ENCODE results near the gene UBASH3B. TPM values are rescaled to one million over a fixed set of nuclear protein-coding genes. Genes with fewer than 3 reads are reported as not detected.

Gene UBASH3B
- total RNA-seq, 4 donors from 2014 or later, result 4.2 to 41.2 (median 24.4) TPM

- Histone ChIP-seq H3K4me3 (no peak overlapping the region), H3K36me3 (no peaks in the 10 kb centered on the region), H3K27me3 (peaks cover 5% of the 10 kb centered on the region), H3K27ac (no peak overlapping the region), H3K9me3 (no peaks in the 10 kb centered on the region), H3K4me1 (no peaks in the 10 kb centered on the region)
- TF ChIP-seq CTCF (IDR thresholded peaks at IDR 0.05) (peak; percentile 60 to 65), EP300 (IDR thresholded peaks at IDR 0.05) (no peak), POLR2AphosphoS5 (IDR thresholded peaks at IDR 0.05) (no peak), POLR2A (IDR thresholded peaks at IDR 0.05) (no peak)
- no peak for DNase-seq (ENCODE audit: low spot score in 2 of 2)
- WGBS, result 28% methylated on average over 7 of the region's 7 CpGs
Measured at GRCh38 chr11:122863704-122864326, 208.3 kb downstream of the UBASH3B start.

Other genes with a start within 250 kb of the UBASH3B start
- under 1 TPM in 1 of 4 donors, not detected in 3; 0.21 TPM for gene CRTAM, start 182.8 kb downstream of the UBASH3B start, total RNA-seq
- gene JHY, start 227.0 kb downstream of the UBASH3B start, total RNA-seq, result 1 to 10 TPM; 2.5 to 7.6 (median 3.9) TPM

Measured in suprapubic skin (tissue), 4 donors.